Astrocyte of the cerebellum (primary cell): Measurements from ENCODE around the gene ATRX.
"Not testable (repeated sequence)": the region's sequence is repeated elsewhere in the genome, so short reads cannot be mapped to it uniquely, and the experiment has no call there.

Experiments
- DNase-seq: peaks from one replicate; pipeline ENCODE4 v3.0.0-alpha.2; 2011; ENCODE audit warnings: low read depth
- H3K4me3 ChIP-seq: 2 replicates; pipeline ENCODE4 v1.5.1; 2011; ENCODE audit warnings: mild to moderate bottlenecking, low read depth, low read length, moderate library complexity
- in situ Hi-C: cut with HindIII; loops from 2 replicates; pipeline ENCODE4 v1.10.0; 2017; ENCODE audit warnings: low sequenced_read_pairs
- TF ChIP-seq, protein P1 (sequence below): IDR thresholded peaks from 2 replicates; pipeline ENCODE4 v1.5.1; 2012; ENCODE audit warnings: low read length, low read depth, moderate library complexity, mild to moderate bottlenecking; ENCODE audit errors: missing control alignments

The ATRX gene

GRCh38 chrX:77740376-77740905 is 45.6 kb downstream of the ATRX start:
- H3K4me3 ChIP-seq, result no peak overlapping the region
- in situ Hi-C loops, result no loop called here
- TF ChIP-seq, protein P1, sequence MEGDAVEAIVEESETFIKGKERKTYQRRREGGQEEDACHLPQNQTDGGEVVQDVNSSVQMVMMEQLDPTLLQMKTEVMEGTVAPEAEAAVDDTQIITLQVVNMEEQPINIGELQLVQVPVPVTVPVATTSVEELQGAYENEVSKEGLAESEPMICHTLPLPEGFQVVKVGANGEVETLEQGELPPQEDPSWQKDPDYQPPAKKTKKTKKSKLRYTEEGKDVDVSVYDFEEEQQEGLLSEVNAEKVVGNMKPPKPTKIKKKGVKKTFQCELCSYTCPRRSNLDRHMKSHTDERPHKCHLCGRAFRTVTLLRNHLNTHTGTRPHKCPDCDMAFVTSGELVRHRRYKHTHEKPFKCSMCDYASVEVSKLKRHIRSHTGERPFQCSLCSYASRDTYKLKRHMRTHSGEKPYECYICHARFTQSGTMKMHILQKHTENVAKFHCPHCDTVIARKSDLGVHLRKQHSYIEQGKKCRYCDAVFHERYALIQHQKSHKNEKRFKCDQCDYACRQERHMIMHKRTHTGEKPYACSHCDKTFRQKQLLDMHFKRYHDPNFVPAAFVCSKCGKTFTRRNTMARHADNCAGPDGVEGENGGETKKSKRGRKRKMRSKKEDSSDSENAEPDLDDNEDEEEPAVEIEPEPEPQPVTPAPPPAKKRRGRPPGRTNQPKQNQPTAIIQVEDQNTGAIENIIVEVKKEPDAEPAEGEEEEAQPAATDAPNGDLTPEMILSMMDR, result no peak
- no peak for DNase-seq

DNA sequence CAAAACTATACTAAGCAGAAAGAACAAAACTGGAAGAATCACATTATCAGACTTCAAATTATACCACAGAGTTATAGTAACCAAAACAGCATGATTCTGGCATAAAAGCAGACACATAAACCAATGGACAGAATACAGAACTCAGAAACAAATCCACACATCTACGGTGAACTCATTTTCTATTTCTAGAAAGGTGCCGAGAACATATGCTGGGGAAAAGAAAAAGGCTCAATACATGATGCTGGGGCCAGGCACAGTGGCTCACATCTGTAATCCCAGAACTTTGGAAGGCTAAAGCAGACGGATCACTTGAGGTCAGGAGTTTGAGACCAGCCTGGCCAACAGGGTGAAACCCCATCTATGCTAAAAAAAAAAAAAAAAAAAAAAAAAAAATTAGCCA is 52.7 kb downstream of the ATRX start:
- TF ChIP-seq, protein P1, result no peak
- no peak overlapping the region for H3K4me3 ChIP-seq
- in situ Hi-C loops, result no loop called here
- no peak for DNase-seq

DNA sequence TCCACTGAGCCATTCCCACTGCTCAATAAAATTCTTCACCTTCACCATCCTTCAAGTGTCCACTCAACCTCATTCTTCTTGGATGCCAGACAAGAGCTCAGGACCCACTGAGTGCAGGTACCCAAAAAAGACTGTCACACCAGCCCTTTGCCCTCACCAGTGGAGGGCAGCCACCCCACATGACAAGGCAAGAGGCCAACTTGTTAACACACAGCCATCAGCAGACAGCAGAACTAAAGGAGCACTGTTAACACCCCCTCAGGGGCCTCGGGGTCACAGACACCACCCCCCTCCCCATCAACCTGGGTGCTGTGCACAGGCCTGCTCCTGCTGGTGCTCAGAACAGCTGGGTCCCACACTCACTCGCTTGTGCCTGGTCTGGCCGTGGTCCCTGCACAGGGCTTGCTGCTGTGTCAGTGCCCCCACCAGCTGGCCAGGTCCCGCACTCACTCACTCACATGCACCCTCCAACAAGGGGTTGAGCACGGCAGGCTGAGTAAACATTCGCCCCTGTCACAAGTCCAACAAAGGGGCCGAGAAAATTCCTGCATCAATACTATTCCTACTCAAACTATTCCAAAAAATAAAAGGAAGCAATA is 54.1 kb downstream of the ATRX start:
- H3K4me3 ChIP-seq, result no peak overlapping the region
- in situ Hi-C loops, result no loop called here
- TF ChIP-seq, protein P1, result no peak
- DNase-seq, result no peak

- H3K4me3 ChIP-seq, in situ Hi-C loops, DNase-seq: not testable (repeated sequence)
Measured at GRCh38 chrX:77726095-77726494, 59.9 kb downstream of the ATRX start.

DNA sequence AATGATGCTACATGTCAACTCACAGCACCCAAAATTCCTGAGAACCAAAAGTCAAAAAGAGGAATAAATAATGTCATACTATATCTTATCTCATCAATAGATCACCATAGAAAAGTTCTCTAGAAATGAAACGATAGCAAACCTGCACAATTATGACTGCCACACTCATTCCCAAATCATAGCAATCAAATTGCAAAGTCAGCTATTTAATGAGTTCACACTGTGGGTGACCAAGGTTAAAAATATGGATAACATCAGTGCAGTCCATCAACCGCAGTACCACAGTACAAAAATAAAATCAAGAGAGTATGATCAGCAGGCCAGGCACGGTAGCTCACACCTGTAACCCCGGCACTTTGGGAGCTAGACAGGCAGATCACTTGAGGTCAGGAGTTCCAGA is 62.3 kb downstream of the ATRX start:
- H3K4me3 ChIP-seq, result no peak overlapping the region
- TF ChIP-seq, protein P1, result no peak
- DNase-seq, result no peak
- in situ Hi-C loops, result no loop called here

- TF ChIP-seq, protein P1, result no peak
- DNase-seq, result no peak
- in situ Hi-C loops, result no loop called here
- H3K4me3 ChIP-seq, result no peak overlapping the region
Measured at GRCh38 chrX:77719388-77719787, 66.6 kb downstream of the ATRX start.

DNA sequence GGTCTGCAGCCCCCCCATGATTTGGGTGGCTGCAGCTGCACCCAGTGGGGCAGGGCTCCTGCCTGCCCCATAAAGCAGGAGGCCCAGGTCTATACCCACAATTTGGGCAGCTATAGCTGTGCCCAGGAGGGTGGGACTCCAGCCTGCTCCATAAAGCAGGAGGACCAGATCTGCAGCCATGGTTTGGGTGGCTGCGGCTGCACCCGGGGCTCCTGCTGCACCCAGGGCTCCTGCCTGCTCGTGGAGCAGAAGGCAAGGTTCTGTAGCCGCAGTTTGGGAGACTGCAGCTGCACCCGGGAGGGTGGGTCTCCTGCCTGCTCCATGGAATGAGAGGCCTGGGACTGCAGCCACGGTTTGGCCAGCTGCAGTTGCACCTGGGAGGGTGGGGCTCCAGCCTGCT is 81.1 kb downstream of the ATRX start:
- TF ChIP-seq, protein P1, result no peak
- no peak overlapping the region for H3K4me3 ChIP-seq
- no peak for DNase-seq
- in situ Hi-C loops, result no loop called here
